Mucosa of rectum (tissue), 2 donors: ENCODE measurements around the gene SCUBE1.

ENCODE experiments used
- H3K27ac ChIP-seq, 2 donors: one replicate each; pipeline ENCODE4 v1.7.0; 2013; ENCODE audit warnings: inconsistent platforms in 2 of 2, low read depth in 2 of 2, low read length in 2 of 2
- H3K27me3 ChIP-seq, 2 donors: one replicate each; pipeline ENCODE4 v1.7.0; 2013; ENCODE audit warnings: low read length in 2 of 2; ENCODE audit not compliant: control insufficient read depth in 2 of 2, insufficient read depth in 2 of 2
- H3K36me3 ChIP-seq, 2 donors: one replicate each; pipeline ENCODE4 v1.7.0; 2013; ENCODE audit warnings: low read length in 2 of 2; ENCODE audit not compliant: control insufficient read depth in 2 of 2, insufficient read depth in 2 of 2
- H3K4me1 ChIP-seq, 2 donors: one replicate each; pipeline ENCODE4 v1.7.0; 2013; ENCODE audit warnings: low read length in 2 of 2, mild to moderate bottlenecking in 1 of 2; ENCODE audit not compliant: control insufficient read depth in 2 of 2, insufficient read depth in 2 of 2
- H3K4me3 ChIP-seq, 2 donors: one replicate each; pipeline ENCODE4 v1.7.0; 2013; ENCODE audit warnings: low read length in 2 of 2
- H3K9ac ChIP-seq, 2 donors: one replicate each; pipeline ENCODE4 v1.7.0; 2013; ENCODE audit warnings: low read length in 2 of 2, low read depth in 1 of 2, mild to moderate bottlenecking in 1 of 2
- H3K9me3 ChIP-seq, 2 donors: one replicate each; pipeline ENCODE4 v1.7.0; 2013; ENCODE audit warnings: low read length in 2 of 2; ENCODE audit not compliant: control insufficient read depth in 2 of 2
- donor health status: healthy.
- donor health status: Normal muscosa, but diverticular disease.

Gene SCUBE1

GRCh38 chr22:43304831-43305590, 38.2 kb downstream of the SCUBE1 start:
- Histone ChIP-seq H3K4me3 (no peak overlapping the region), H3K27me3 (peaks cover 0 to 2% of the 10 kb centered on the region in 2 donors), H3K36me3 (no peaks in the 10 kb centered on the region), H3K9me3 (no peaks in the 10 kb centered on the region), H3K9ac (no peak overlapping the region), H3K27ac (no peak overlapping the region), H3K4me1 (peaks cover 0 to 2% of the 10 kb centered on the region in 2 donors)

GRCh38 chr22:43303751-43304150, 39.4 kb downstream of the SCUBE1 start:
- H3K27ac ChIP-seq = no peak overlapping the region
- no peak overlapping the region for H3K9ac ChIP-seq
- H3K4me3 ChIP-seq = no peak overlapping the region
- H3K4me1 ChIP-seq = peaks cover 0 to 2% of the 10 kb centered on the region in 2 donors
- H3K9me3 ChIP-seq = no peaks in the 10 kb centered on the region
- H3K27me3 ChIP-seq = peaks cover 0 to 2% of the 10 kb centered on the region in 2 donors
- no peaks in the 10 kb centered on the region for H3K36me3 ChIP-seq

GRCh38 chr22:43303166-43303565, 40.0 kb downstream of the SCUBE1 start:
- Histone ChIP-seq H3K4me3 (no peak overlapping the region), H3K9ac (no peak overlapping the region), H3K9me3 (no peaks in the 10 kb centered on the region), H3K27ac (no peak overlapping the region), H3K4me1 (peaks cover 2% of the 10 kb centered on the region in 2 donors), H3K36me3 (no peaks in the 10 kb centered on the region), H3K27me3 (peaks cover 0 to 2% of the 10 kb centered on the region in 2 donors)

DNA sequence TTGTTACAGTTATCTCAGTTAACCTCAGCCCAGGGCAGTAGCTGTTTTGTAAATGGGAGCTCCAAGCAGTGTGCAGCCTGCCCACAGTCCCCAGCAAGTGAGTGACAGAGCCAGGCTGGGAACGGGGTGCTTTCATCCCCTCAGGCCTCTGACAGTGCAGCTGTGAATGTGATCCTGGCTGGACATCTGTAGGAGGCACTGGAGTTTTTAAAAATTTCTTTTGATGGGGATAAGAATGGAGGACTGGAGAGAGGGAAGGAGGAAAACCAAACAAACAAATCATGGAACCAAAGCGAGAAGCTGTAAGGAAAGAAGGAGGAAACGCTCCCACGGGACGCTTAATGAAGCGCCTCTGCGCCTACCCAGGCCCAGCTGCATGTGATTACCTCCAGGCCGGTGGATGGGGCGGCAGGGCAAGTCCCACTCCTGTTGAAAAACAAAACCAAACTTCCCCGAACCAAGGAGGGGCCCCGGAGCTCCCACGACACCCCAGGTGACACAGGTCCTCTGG, 40.6 kb downstream of the SCUBE1 start:
- Histone ChIP-seq H3K27ac (no peak overlapping the region), H3K9ac (no peak overlapping the region), H3K36me3 (no peaks in the 10 kb centered on the region), H3K27me3 (peaks cover 0 to 2% of the 10 kb centered on the region in 2 donors), H3K4me3 (no peak overlapping the region), H3K9me3 (no peaks in the 10 kb centered on the region), H3K4me1 (peaks cover 2% of the 10 kb centered on the region in 2 donors)

DNA sequence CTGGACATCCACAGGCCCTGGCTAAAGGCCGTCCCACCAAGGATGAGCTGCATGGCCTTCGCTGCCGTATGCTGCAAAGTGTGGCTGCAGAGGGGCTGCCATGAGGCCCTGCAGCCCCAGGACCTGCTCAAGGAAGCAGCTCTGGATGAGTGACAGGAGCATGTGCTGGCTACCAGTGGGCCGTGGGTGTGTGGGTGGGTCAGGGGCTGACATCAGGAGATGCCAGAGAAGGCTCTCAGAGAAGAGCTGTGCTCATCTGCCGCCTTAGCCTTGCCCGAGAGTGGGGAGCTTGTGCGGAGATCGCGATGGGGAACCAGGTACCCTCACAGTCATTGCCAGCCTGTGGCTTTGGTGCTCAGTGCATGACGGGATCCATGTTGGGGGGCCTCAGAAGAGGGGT, 41.3 kb downstream of the SCUBE1 start:
- no peaks in the 10 kb centered on the region for H3K36me3 ChIP-seq
- no peak overlapping the region for H3K9ac ChIP-seq
- H3K27ac ChIP-seq = no peak overlapping the region
- peaks cover 0 to 2% of the 10 kb centered on the region in 2 donors for H3K27me3 ChIP-seq
- no peaks in the 10 kb centered on the region for H3K9me3 ChIP-seq
- peaks cover 2% of the 10 kb centered on the region in 2 donors for H3K4me1 ChIP-seq
- no peak overlapping the region for H3K4me3 ChIP-seq

- no peaks in the 10 kb centered on the region for H3K36me3 ChIP-seq
- peaks cover 0 to 5% of the 10 kb centered on the region in 2 donors for H3K4me1 ChIP-seq
- peaks cover 0 to 2% of the 10 kb centered on the region in 2 donors for H3K27me3 ChIP-seq
- H3K27ac ChIP-seq = no peak overlapping the region
- H3K9ac ChIP-seq = no peak overlapping the region
- H3K9me3 ChIP-seq = no peaks in the 10 kb centered on the region
- H3K4me3 ChIP-seq = no peak overlapping the region
Observed at GRCh38 chr22:43300891-43301676, 42.1 kb downstream of the SCUBE1 start.

DNA sequence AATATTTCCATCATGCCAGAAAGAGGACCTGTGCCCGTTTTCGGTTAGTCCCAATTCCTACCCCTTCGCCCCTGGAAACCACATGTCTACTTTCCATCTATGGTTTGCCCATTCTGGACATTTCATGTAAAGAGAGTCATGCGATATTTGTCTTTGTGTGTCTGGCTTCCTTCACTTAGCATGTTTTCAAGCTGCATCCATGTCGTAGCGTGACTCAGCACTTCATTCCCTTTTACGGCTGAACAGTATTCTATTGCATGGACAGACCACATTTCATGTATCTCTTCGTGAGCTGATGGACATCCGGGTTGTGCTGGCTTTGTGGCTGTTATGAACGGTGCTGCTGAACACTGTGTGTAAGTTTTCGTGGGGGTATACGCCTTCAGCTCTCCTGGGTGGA, 43.4 kb downstream of the SCUBE1 start:
- peaks cover 0 to 18% of the 10 kb centered on the region in 2 donors for H3K4me1 ChIP-seq
- no peaks in the 10 kb centered on the region for H3K9me3 ChIP-seq
- H3K27ac ChIP-seq = no peak overlapping the region
- no peaks in the 10 kb centered on the region for H3K36me3 ChIP-seq
- no peak overlapping the region for H3K9ac ChIP-seq
- peaks cover 0 to 2% of the 10 kb centered on the region in 2 donors for H3K27me3 ChIP-seq
- H3K4me3 ChIP-seq = no peak overlapping the region

GRCh38 chr22:43298062-43298801, 44.9 kb downstream of the SCUBE1 start:
- no peak overlapping the region for H3K27ac ChIP-seq
- H3K4me3 ChIP-seq = no peak overlapping the region
- H3K4me1 ChIP-seq = peaks cover 4 to 29% of the 10 kb centered on the region in 2 donors
- H3K9me3 ChIP-seq = no peaks in the 10 kb centered on the region
- H3K36me3 ChIP-seq = no peaks in the 10 kb centered on the region
- H3K27me3 ChIP-seq = no peaks in the 10 kb centered on the region
- H3K9ac ChIP-seq = no peak overlapping the region

DNA sequence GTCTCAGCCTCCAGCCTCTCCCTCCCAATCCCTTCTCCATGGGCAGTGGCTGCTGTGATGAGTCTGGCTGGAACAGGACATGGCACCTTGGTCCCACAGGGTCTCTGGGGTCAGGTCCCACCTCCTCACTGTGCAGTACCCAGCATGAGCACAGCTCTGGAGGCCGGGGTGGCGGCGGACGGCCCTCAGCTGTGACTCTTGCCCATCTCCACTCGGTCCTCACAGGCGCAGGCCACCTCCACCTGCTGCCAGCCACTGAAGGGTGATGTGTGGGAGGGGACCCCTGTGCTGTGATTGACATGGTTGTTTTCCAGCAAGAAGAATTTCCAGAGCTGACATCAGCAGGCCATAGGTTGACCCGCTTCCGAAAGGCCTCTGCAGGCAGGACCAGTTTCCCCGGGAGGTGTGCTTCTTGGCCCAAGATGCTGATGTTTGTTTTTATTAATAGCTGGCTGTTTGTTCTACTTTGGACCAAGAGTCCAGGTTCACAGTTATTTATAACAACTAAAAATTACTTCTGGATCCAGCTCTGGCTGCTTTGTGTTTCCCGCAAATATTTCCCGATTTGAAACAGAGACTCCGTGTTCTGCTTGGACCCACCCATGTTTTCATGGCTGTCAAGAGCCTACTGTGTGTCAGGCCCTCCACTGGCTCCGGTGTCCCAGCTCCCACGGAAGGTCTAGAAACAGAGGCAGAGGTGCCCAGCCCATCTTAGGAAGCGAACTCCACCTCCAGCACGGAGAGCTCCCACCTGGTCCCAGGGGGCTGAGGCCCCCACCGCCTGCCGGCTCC, 45.7 kb downstream of the SCUBE1 start:
- Histone ChIP-seq H3K4me1 (peaks cover 4 to 36% of the 10 kb centered on the region in 2 donors), H3K27me3 (no peaks in the 10 kb centered on the region), H3K9ac (no peak overlapping the region), H3K4me3 (no peak overlapping the region), H3K36me3 (no peaks in the 10 kb centered on the region), H3K27ac (no peak overlapping the region), H3K9me3 (no peaks in the 10 kb centered on the region)
